Skin epidermis (tissue), 12 donors: ENCODE measurements around the gene PTPN22.

Source experiments
- H3K27ac ChIP-seq, 21 experiments: fragments of 200-600 bp; sonication (generic) in 11 of 21; one replicate each; pipeline ENCODE4 v1.5.0; 2020; ENCODE audit warnings: mild to moderate bottlenecking in 3 of 21, inconsistent platforms in 2 of 21, moderate library complexity in 2 of 21
- H3K4me3 ChIP-seq, 7 experiments: fragments of 200-600 bp; sonication (generic) in 2 of 7; one replicate each; pipeline ENCODE4 v1.5.0; 2020; ENCODE audit warnings: inconsistent platforms in 2 of 7, mild to moderate bottlenecking in 2 of 7, moderate library complexity in 1 of 7

The PTPN22 gene

GRCh38 chr1:113890816-113891215, 19.3 kb upstream of the PTPN22 start:
- no peak overlapping the region for H3K4me3 ChIP-seq
- no peak overlapping the region for H3K27ac ChIP-seq

DNA sequence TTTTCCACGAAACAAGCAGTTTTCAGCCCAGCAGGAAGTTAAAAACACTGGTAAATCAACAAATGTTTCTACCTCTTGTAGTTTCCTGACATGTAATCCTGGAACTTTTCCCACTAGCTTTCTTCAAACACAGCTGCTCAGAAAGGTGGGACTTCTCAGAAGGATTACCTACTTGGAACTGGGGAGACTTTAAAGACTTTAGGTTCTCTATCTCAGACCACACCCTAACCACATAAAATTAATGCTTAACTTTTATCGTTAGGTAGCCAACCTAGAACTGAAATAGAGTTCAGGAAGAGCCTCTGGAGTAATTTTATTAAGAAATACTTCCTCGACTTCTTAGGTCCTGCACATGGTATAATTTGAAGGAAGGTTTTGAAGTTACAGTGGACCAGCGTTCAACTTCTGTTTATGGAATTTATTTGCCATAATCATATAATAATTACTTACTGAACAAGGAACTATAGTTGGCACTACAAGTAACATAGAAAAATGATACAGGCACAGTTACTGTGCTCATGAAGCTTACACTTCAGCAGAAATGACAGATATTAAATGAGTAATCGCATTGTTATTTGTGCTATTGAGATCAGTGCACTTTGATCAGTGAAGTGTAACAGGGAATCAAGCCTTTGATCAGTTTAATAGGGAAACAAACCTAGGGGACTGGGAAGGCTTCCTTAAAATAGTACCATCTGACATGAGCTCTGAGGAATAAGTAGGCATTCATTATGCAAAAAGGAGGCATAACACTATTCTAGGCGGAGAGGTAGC, 16.1 kb upstream of the PTPN22 start, which contains the start of gene BCL2L15:
BCL2L15 (minus strand) TSS at position 180 of the 774 bp plus-strand sequence. CDS start 206 bp downstream, outside the sequence.
- Histone ChIP-seq H3K4me3 (no peak within 1 kb of the TSS), H3K27ac (no peak within 1 kb of the TSS)

GRCh38 chr1:113886417-113887401, 15.2 kb upstream of the PTPN22 start:
- H3K27ac ChIP-seq, result no peak overlapping the region
- H3K4me3 ChIP-seq, result no peak overlapping the region

DNA sequence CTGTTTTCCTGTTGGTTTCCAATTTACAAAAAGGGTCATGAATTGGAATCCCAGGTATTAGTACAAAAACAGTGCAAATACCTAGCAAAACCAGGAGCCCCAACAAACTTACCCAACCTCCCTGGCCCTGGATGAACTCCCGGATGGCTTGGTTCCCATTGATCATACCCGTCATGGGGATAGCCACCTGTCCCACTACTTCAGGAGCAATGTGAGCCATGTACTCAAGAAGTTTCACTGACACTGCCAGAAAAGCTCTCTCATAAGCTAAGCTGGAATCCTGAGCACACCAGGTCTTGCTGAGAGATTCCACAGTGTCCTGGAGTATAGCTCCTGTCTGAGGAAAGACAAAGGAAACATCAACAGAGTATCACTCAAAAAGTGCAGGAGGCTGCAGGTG, 10.1 kb upstream of the PTPN22 start:
- Histone ChIP-seq H3K27ac (peak overlapping the region in 1 of 21 experiments; percentile 79), H3K4me3 (no peak overlapping the region)

DNA sequence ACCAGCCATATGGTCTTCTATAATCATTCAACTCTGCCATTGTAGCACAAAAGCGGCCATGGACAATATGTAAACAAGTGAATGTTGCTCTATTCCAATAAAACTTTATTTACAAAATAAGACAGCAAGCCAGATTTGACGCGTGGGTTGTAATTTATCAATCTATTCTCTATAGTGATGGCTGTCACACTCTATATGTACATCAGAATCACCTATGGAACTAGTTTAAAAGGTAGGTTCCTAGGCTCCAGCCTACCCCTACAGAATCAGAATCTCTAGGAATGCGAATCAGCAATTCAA, 8.2 kb upstream of the PTPN22 start:
- Histone ChIP-seq H3K4me3 (no peak overlapping the region), H3K27ac (no peak overlapping the region)

DNA sequence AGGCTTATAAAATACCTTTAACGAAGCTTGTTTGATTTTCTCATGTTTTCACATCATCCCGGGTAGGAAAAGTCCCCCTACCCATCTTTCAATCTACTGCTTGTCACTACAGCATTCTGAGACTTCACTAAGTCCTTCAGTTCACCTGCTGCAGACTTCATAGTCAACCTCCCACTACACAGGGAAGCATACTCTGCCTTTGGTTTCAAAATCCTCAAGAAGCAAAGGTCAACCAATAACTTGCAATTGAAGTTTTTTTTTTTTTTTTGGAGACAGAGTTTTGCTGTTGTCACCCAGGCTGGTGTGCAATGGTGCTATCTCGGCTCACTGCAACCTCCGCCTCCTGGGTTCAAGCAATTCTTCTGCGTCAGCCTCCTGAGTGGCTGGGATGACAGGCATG, 4.7 kb upstream of the PTPN22 start:
- Histone ChIP-seq H3K4me3 (no peak overlapping the region), H3K27ac (no peak overlapping the region)

DNA sequence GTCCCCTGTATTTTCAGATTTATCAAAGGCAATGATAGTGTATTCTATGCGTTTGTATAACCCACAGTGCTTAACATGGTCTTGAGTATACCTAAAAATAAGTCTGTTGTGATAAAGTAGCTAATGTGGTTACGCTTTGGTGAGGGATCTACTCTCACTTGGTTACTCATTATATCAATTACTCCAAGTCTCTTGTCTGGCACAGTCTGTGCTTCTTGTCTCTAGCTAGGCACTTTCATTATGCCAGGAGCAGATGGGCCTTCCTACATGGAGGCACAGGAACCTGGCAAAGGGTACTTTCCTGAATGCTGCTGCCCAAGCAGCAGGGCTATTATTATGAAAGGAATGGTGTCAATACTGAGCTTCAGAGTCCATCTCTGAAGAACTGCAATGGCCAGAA, 4.2 kb upstream of the PTPN22 start:
- no peak overlapping the region for H3K27ac ChIP-seq

GRCh38 chr1:113874012-113874879, 2.7 kb upstream of the PTPN22 start:
- H3K27ac ChIP-seq, result peak overlapping the region in 7 of 21 experiments; percentile 7 to 87 (median 37)
- H3K4me3 ChIP-seq, result no peak overlapping the region

More for the DNA sequence above, 4.2 kb upstream of the PTPN22 start:
- H3K4me3 ChIP-seq, result no peak overlapping the region

DNA sequence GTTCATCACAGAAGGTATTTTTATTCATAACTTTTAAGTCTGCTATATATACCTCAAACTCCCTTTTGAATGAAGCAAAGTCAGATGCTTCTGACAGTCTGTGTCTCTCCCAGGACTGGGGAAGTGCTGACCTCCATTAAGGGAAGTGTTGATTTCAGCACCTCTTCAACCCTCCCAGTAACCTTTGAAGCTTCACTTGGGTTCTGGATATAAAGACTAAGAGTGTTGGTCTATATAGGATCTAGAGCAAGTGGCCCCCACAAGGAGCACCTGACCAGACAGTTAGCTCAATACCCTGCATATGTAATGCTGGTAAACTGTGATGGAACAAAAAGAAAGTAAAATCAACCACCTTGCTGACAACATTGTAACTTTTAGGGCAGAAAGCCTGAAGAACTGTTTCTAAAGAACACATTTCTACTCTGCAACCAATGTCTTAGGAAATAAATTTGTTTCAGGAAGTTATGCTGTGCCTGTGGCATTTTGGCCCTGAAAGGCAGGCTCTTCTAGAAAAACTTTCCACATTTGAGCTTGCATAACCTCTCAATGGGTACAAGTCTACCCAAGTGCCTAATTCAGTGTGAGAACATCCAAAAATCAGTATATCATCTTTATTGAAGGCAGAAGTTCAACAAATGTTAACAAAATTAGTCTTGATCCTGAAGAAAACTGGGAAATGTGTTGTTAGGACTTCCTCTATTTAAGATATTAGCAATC, 865 bp upstream of the PTPN22 start:
- H3K4me3 ChIP-seq, result no peak overlapping the region
- H3K27ac ChIP-seq, result peak overlapping the region in 19 of 21 experiments; percentile 2 to 87 (median 61)

DNA sequence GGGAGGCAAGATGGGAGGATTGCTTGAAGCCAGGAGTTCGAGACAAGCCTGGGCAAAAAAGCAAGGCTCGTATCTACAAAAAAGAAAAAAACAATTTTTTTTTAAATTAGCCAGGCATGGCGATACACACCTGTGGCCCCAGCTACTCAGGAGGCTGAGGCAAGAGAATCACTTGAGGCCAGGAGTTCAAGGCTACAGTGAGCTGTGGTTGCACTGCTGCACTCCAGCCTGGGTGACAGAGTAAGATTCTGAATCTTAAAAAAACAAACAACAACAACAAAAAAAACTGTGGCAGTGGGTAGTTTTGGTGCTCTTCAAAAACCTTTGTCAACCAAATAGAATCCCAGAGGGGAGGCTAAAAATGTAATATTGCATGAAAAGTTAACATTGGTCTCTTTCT, 734 bp downstream of the PTPN22 start:
- peak overlapping the region in 14 of 21 experiments; percentile 25 to 87 (median 62) for H3K27ac ChIP-seq
- peak overlapping the region; percentile 2 to 34 (median 13) for H3K4me3 ChIP-seq

DNA sequence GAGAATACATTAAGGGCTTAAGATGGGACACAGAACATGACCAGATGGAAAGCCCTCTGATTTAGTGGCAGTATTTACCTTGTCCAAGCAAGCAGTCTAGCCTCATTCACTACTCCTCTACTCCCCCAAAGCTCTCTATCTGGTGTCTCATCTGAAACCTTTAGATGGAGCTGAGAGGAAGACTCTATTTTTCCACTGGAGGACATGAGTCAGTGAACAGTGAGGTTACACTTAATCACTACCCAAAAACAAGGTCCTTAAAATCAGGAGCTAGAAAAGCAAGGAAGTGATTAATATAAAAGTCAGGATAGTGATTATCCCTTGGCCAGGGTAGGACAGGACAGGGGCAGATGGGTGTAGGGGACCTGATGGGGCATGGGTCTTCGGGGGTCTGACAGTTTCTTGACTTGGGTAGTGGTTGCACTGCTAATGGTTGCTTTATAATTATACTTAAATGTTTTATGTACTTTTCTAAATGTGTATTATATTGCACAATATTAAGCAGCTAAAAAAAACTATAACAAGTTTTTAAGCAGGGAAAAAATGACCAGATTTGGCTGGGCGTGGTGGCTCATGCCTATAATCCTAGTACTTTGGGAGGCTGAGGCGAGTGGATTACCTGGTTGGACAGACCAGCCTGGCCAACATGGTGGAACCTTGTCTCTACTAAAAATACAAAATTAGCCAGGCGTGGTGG, 3.0 kb downstream of the PTPN22 start:
- Histone ChIP-seq H3K4me3 (no peak overlapping the region), H3K27ac (peak overlapping the region in 3 of 21 experiments; percentile 13 to 87 (median 27))

DNA sequence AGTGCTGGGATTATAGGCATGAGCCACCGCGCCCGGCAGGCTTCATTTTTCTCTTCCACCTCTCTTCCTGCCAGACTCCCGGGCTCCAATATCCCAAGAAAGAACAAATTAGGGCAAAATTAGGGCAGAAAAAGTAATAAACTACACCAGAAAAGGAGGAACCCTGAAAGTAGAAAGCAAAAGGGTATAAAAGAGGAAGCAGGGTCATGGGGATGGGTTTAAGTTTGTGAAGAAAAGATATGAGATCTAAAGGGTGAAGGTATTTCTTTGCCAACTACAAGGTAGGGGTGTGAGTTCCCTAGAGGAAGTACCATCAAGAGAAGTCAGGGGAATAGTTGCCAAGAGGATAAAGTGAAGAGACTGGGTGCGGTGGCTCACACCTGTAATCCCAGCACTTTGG, 9.9 kb downstream of the PTPN22 start:
- Histone ChIP-seq H3K4me3 (no peak overlapping the region), H3K27ac (peak overlapping the region in 4 of 21 experiments; percentile 15 to 51 (median 24))

- Histone ChIP-seq H3K4me3 (no peak overlapping the region), H3K27ac (peak overlapping the region in 7 of 21 experiments; percentile 2 to 55 (median 22))
Observed at GRCh38 chr1:113860891-113861290, 10.6 kb downstream of the PTPN22 start.

DNA sequence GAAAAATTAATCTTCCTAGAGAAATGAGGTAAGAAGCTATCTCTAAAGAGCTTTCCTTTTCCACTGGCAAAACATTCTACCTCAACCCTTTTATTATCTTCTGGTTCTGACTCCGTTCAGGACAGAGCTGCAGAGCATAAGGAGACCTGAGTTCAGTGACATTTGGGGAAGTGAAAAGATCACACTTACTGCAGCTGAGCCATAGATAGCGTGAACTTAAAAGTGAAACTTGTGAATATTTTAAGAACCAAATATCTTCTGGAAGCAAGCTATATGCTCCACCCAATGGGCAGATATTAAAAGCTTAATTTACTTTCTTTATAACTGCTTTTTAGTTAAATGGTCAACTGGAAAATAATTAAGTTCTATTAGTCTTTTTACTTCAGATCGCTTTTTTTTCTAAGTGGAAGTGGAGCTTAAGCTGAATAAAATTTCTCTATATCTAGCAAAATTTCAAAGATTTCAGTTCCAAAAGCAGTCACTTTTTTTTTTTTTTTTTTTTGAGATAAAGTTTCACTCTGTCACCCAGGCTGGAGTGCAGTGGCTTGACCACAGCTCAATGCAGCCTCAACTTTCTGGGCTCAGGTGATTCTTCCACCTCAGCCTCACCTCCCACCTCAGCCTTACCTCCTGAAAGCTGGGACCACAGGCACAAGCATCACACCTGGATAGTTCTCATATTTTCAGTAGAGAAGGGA, 11.9 kb downstream of the PTPN22 start:
- Histone ChIP-seq H3K27ac (peak overlapping the region in 7 of 21 experiments; percentile 2 to 51 (median 22)), H3K4me3 (no peak overlapping the region)

- H3K27ac ChIP-seq, result peak overlapping the region in 6 of 21 experiments; percentile 2 to 51 (median 20)
- no peak overlapping the region for H3K4me3 ChIP-seq
Observed at GRCh38 chr1:113858982-113859381, 12.5 kb downstream of the PTPN22 start.

DNA sequence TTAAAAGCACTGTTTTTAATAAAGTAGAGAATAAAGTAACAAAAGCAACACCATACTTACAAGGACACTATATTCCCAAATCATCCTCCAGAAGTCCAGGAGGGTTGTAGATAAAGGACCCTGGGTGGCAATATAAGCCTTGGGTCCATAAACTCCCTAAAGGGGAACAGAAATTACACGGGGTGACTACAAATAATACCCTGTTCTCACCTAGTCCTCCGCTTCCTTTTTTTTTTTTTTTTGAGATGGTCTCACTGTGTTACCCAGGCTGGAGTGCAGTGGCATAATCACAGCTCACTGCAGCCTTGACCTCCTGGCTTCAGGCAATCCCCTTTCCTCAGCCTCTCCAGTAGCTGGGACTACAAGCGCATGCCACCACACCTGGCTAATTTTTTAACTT, 13.1 kb downstream of the PTPN22 start:
- peak overlapping the region in 2 of 21 experiments; percentile 42 to 51 for H3K27ac ChIP-seq

DNA sequence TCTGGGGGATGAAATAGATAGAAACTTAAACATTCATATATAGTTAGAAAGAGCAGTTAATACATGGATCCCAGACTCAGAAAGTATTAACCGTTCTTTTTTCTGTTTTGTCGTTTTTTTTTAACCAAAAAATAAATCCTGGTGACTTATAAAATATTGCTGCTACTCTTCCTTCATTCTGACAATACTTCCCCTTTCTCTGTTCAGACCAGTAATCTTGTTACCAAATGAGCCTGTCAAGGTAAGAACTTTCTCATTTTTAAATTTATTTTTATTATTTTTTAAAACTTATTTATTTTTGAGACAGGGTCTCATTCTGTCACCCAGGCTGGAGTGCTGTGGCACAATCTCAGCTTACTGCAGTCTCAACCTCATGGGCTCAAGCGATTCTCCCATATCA, 13.7 kb downstream of the PTPN22 start:
- peak overlapping the region in 2 of 21 experiments; percentile 27 to 42 for H3K27ac ChIP-seq
- no peak overlapping the region for H3K4me3 ChIP-seq

More for the DNA sequence above, 13.1 kb downstream of the PTPN22 start:
- no peak overlapping the region for H3K4me3 ChIP-seq

DNA sequence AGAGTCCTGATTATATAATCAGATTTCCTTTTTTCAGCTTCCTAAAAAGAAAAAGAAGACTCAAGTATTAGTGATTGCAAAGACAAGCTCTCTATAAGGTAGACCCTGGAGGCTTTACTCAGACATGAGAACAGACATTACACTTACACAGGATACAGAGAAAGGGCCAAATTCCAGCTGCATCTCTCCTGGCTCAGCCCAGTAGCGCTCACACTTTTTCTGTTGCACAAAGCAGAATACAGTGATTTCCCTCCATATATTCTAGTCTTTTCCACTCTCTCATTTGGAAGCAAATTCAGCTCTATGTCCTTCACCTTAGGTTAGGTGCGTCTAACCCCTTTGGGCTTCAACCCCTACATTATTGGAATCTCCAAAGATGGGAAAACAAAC, 15.1 kb downstream of the PTPN22 start:
- H3K27ac ChIP-seq, result no peak overlapping the region
- no peak overlapping the region for H3K4me3 ChIP-seq
